ENCODE measurements around the gene MEA1.

GRCh38 chr6:43061861-43062260, 48.1 kb upstream of the MEA1 start:
- TF ChIP-seq POLR2A (IDR thresholded peaks at IDR 0.05; ENCODE audit: low read depth, low read length) (no peak), SPI1 (IDR thresholded peaks at IDR 0.05; ENCODE audit: low read depth, low read length) (no peak)
